GM18909 (cell line): ENCODE measurements around the gene ACTN1.

Experiments
- ATAC-seq: cut with Tn5 transposase; IDR thresholded peaks from one replicate; pipeline ENCODE4 v1.9.1; 2021; ENCODE audit warnings: mild to moderate bottlenecking; ENCODE audit not compliant: unreplicated experiment, poor library complexity

ACTN1 gene

DNA sequence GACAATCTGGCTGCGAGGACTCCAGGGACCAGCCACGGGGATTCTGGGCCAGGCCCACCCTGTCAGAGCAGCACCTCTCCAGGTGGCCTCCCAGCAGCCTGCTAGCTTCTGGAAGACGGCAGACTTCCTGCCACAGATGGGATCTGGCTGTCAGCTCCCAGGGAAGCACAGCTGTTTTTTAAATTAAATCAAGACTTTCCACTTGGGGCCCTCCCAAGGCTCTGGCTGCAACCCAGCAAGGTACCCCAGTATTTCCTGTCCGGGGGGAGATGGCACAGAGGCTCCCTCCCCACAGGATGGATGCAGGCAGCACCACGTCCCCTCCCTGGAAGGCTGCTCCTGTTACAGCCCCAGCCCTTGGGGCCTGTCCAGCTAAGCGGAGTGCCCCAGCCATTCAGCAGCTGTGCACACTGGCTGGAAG lies 56.9 kb downstream of the ACTN1 start:
- ATAC-seq = no peak

GRCh38 chr14:68921666-68922065 lies 57.4 kb downstream of the ACTN1 start:
- no peak for ATAC-seq

DNA sequence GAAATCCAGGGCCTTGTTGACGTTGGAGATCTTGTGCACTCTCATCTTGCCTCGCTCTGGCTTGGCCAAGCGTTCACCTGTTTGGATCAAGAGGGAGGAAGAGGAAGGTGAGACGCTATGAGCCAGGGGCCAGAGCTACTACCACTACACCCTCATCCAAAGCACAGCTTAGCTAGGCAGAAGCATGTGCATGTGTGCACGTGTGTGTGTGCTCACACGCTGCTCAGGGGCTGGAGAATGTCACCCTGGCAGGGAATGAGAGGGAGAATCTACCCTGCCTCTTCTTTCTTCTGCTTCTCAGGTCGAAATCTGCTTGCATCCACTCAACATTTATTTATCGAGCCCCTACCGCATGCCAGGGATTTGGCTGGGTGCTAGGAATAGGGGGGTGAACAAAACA lies 58.1 kb downstream of the ACTN1 start:
- no peak for ATAC-seq

GRCh38 chr14:68919129-68919927 lies 59.8 kb downstream of the ACTN1 start:
- ATAC-seq = no peak

DNA sequence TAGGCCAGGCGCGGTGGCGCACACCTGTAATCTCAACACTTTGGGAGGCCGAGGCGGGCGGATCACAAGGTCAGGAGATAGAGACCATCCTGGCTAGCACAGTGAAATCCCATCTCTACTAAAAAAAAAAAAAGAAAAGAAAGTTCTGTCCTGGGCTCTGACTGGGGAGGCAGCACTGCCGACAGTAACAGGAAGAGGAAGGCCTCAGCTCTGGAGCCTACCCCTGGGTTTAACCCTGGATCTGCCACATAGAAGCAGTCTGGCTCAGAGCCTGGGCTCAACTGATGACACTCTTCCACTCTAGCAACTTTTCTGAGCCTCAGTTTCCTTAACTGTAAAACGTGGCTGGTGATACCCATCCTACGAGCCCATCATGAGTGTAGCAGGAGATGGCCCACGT lies 60.5 kb downstream of the ACTN1 start:
- no peak for ATAC-seq

DNA sequence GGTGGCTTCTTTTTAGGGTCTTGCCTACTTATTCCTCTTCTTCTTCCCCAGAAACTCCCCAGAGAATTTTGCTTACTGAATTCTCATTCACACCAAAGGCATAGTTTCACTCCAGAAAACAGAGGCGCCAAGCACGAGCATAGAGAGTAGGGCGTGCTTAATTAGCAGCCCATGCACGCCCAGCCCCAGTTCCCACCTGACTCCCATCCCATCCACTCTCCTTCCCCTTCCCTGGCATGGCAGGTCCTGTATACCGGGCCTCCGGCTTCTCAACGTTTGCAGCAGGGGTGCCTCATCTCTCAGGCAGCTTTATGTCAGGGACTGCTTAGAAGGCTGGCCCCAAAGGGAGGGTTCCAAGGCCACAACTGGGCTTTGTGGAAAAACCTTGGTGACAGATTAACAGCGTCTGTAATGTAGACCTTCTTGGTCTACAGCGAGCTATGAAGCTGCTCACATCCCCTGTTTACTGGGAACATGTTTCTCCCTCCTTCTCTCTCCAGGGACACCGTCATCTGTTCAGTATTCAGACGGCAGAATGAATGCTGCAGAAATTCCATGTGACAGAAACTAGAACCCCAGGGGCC lies 62.7 kb downstream of the ACTN1 start:
- no peak for ATAC-seq

GRCh38 chr14:68913516-68913915 lies 65.6 kb downstream of the ACTN1 start:
- ATAC-seq = no peak

GRCh38 chr14:68911594-68912227 lies 67.4 kb downstream of the ACTN1 start:
- ATAC-seq = no peak

DNA sequence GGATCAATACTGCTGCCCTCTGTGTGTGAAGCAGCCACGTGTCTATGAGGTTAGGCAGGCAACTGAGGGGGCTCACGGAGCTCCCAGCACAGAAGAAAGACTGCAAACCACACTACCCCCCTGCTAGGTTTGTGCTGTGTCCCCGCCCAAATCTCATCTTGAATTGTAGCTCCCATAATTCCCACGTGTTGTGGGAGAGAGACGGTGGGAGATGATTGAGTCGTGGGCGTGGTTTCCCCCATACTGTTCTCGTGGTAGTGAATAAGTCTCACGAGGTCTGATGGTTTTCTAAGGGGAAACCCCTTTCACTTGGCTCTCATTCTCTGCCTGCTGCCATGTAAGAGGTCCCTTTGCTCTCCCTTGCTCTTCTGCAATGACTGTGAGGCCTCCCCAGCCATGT lies 68.6 kb downstream of the ACTN1 start:
- ATAC-seq = no peak

GRCh38 chr14:68908803-68909202 lies 70.3 kb downstream of the ACTN1 start:
- no peak for ATAC-seq

DNA sequence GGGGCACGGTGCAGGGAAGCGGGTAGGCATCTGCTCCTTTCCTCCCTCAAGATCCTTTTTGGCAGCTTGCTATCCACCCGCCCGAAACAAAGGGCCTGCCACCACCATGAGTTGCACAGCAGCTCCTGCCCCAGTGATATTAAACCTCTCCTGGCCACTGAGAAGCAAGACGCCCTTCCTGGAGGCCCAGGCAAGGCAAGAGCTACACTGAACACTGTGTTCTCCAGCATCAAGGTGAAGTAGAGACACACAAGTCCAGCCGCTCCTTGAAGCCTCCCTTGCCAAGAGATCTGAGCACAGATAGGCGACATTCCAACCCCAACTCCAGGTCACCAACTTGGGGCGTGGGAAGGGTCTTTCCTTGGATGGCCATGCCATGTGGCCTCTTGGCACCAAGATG lies 70.9 kb downstream of the ACTN1 start:
- ATAC-seq = no peak

GRCh38 chr14:68906439-68906838 lies 72.7 kb downstream of the ACTN1 start:
- no peak for ATAC-seq

GRCh38 chr14:68905107-68905895 lies 73.8 kb downstream of the ACTN1 start:
- ATAC-seq = no peak

- no peak for ATAC-seq
Observed at GRCh38 chr14:68902357-68902756, 76.7 kb downstream of the ACTN1 start.

GRCh38 chr14:68899033-68899603 lies 80.0 kb downstream of the ACTN1 start:
- no peak for ATAC-seq

DNA sequence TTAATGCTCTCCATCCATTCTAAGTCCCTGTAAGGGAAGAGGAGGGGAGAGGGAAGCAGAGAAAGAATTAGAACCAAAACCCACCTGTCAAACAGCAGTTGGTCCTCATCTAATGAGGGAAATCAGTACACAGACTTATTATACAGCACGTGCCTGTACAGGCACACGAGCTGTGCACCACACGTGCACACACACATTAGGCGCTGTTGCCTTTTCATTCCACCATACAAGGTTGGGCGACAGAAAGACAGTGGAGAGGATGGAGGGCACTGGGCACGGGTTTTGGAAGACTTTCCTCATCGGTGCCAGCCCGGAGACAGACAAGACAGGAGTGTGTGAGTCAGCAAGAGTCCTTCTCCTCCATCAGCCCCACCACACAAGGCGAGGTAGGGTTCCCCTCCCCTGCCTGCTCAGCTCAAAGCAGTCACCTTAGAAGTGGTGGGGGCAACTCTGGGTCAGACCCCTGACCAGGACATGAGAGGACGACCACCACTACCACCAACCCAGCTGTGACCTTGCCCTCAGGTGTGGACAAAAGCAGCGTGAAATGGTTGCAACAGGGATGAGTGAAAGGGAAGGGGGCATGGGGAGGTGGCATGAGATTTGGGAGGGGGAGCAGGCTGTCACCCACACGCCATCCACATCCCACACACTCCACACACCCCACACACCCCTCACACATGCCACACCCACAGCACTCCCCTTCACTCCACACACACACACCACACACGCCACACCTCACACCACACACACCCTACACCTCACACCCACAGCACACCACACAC lies 80.7 kb downstream of the ACTN1 start:
- no peak for ATAC-seq

DNA sequence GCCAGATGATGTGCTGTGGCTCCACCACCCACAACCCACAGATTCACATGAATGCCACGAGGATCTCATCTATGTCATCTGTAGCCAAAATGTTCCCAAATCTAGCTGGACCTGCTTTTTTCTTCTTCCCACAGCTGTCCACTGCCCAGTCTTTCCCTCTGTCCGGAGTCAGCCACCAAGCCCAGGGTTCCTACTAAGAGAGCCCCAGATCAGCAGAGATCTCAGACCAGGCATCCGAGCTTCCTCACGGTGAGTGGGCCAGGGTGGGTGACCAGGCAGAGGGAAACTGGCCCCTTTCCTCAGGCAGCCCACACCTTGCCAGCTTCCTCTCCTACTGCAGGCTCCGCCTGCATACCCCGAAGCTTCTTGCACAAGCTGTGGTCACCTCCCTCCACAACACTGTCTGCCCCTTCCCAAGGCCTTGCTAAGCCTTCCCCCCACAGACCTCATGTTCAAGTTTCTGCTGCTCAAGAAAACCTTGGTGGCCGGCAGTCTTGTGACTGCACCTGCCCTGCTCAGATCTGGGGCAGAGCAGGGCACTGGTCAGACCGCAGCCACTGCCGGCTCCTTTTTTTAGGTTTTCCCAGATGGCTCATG lies 81.4 kb downstream of the ACTN1 start:
- ATAC-seq = no peak

- ATAC-seq = no peak
Observed at GRCh38 chr14:68896132-68896531, 83.0 kb downstream of the ACTN1 start.
